ENCODE measurements around the gene PRKCE.

PRKCE gene

DNA sequence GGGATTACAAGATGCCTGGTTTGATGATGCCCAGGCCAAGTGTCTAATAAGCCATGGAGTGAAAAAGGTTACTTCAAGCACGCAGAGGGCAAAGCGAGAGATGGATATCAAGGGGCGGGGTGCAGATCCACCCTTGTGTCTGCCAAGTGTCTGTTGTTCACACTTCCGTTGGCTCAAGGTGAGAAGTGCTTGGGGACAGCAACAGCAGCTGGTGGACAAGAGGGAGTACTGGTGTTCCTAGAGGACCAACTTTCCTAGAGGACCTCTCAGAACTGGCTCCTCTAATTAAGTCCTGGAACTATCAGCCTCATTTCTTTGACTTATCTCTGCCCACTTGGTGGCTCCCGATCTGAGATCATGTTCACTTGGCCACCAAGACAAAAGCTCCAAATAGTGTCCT, 299.1 kb downstream of the PRKCE start:
- TF ChIP-seq, protein P1, sequence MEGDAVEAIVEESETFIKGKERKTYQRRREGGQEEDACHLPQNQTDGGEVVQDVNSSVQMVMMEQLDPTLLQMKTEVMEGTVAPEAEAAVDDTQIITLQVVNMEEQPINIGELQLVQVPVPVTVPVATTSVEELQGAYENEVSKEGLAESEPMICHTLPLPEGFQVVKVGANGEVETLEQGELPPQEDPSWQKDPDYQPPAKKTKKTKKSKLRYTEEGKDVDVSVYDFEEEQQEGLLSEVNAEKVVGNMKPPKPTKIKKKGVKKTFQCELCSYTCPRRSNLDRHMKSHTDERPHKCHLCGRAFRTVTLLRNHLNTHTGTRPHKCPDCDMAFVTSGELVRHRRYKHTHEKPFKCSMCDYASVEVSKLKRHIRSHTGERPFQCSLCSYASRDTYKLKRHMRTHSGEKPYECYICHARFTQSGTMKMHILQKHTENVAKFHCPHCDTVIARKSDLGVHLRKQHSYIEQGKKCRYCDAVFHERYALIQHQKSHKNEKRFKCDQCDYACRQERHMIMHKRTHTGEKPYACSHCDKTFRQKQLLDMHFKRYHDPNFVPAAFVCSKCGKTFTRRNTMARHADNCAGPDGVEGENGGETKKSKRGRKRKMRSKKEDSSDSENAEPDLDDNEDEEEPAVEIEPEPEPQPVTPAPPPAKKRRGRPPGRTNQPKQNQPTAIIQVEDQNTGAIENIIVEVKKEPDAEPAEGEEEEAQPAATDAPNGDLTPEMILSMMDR (IDR thresholded peaks at IDR 0.05): no peak

- TF ChIP-seq, protein P1 (IDR thresholded peaks at IDR 0.05): no peak
These were observed 299.7 kb downstream of the PRKCE start for GRCh38 chr2:45951025-45951727.

DNA sequence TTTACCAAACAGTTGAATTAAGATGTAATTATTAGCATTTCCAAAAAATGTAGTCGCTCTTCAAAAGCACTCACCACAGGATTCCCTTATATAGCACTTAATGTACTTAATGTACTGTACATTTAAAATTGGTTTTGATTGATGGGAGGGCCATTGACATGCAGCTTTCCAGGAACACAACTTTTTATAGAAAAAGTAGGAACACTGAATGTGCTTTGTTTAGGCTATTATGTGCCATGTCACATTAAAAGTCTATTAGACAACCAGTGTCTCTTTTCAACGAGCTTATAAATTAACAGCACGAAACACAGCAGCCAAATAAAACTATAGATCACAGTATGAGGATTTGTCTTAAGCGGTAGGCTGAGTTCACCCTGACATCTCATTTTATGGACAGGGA, 301.1 kb downstream of the PRKCE start:
- TF ChIP-seq, protein P1 (IDR thresholded peaks at IDR 0.05): no peak

GRCh38 chr2:45953376-45954027, 302.0 kb downstream of the PRKCE start:
- TF ChIP-seq, protein P1 (IDR thresholded peaks at IDR 0.05): no peak

GRCh38 chr2:45954233-45954850, 302.9 kb downstream of the PRKCE start:
- TF ChIP-seq, protein P1 (IDR thresholded peaks at IDR 0.05): no peak

DNA sequence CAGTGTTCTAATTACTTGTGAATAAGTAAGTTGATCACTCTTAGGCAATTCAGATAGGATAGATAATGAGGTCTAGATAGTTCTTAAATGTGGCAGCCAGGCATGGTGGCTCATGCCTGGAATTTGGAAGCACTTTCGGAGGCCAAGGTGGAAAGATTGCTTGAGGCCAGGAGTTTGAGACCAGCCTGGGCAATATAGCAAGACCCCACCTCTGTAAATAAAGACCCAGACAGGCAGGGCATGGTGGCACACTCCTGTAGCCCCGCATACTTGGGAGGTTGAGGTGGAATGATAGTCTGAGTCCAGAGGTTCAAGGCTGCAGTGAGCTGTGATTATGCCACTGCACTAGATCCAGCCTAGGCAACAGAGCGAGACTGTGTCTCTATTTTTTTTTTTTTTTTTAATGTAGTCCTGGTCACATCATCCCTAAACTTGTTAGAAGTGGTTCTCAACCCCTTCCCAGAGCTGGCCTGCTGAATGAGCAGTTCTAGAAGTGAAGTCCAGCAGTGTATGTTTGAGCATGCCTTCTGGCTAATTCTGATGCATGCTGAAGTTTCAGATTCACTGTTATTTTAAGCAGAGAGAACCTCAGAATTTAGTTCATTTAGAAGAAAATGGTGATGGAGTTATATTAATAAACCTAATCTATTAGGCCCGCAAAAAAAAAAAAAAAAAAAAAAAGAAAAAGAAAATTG, 306.2 kb downstream of the PRKCE start:
- TF ChIP-seq, protein P1 (IDR thresholded peaks at IDR 0.05): no peak

GRCh38 chr2:45960057-45960863, 308.8 kb downstream of the PRKCE start:
- TF ChIP-seq, protein P1 (IDR thresholded peaks at IDR 0.05): no peak

Data from LNCAP (cell line).